ENCODE results near the gene COA7. TPM values are rescaled to one million over a fixed set of nuclear protein-coding genes. Genes with fewer than 3 reads are reported as not detected.

COA7 gene
- total and polyA plus RNA-seq, 2 of the 8 experiments (the other 6 are each of a cell fraction or from before 2014, with no cell fraction given): 23.2 to 61.8 TPM

- peak in 1 of 2 experiments; percentile 80; a peak in 1 of 4 replicates for TF ChIP-seq HDAC2 (IDR thresholded peaks at IDR 0.05; ENCODE audit: borderline replicate concordance in 1 of 2, low read depth in 2 of 2, low read length in 2 of 2)
- TF ChIP-seq SP1 (IDR thresholded peaks at IDR 0.05; ENCODE audit: low read depth, low read length): no peak
- no peak for TF ChIP-seq BACH1 (IDR thresholded peaks at IDR 0.05; ENCODE audit: low read length)
- TF ChIP-seq RFX5 (IDR thresholded peaks at IDR 0.05; ENCODE audit: borderline replicate concordance, low read depth, low read length): no peak
- TF ChIP-seq, protein P1, sequence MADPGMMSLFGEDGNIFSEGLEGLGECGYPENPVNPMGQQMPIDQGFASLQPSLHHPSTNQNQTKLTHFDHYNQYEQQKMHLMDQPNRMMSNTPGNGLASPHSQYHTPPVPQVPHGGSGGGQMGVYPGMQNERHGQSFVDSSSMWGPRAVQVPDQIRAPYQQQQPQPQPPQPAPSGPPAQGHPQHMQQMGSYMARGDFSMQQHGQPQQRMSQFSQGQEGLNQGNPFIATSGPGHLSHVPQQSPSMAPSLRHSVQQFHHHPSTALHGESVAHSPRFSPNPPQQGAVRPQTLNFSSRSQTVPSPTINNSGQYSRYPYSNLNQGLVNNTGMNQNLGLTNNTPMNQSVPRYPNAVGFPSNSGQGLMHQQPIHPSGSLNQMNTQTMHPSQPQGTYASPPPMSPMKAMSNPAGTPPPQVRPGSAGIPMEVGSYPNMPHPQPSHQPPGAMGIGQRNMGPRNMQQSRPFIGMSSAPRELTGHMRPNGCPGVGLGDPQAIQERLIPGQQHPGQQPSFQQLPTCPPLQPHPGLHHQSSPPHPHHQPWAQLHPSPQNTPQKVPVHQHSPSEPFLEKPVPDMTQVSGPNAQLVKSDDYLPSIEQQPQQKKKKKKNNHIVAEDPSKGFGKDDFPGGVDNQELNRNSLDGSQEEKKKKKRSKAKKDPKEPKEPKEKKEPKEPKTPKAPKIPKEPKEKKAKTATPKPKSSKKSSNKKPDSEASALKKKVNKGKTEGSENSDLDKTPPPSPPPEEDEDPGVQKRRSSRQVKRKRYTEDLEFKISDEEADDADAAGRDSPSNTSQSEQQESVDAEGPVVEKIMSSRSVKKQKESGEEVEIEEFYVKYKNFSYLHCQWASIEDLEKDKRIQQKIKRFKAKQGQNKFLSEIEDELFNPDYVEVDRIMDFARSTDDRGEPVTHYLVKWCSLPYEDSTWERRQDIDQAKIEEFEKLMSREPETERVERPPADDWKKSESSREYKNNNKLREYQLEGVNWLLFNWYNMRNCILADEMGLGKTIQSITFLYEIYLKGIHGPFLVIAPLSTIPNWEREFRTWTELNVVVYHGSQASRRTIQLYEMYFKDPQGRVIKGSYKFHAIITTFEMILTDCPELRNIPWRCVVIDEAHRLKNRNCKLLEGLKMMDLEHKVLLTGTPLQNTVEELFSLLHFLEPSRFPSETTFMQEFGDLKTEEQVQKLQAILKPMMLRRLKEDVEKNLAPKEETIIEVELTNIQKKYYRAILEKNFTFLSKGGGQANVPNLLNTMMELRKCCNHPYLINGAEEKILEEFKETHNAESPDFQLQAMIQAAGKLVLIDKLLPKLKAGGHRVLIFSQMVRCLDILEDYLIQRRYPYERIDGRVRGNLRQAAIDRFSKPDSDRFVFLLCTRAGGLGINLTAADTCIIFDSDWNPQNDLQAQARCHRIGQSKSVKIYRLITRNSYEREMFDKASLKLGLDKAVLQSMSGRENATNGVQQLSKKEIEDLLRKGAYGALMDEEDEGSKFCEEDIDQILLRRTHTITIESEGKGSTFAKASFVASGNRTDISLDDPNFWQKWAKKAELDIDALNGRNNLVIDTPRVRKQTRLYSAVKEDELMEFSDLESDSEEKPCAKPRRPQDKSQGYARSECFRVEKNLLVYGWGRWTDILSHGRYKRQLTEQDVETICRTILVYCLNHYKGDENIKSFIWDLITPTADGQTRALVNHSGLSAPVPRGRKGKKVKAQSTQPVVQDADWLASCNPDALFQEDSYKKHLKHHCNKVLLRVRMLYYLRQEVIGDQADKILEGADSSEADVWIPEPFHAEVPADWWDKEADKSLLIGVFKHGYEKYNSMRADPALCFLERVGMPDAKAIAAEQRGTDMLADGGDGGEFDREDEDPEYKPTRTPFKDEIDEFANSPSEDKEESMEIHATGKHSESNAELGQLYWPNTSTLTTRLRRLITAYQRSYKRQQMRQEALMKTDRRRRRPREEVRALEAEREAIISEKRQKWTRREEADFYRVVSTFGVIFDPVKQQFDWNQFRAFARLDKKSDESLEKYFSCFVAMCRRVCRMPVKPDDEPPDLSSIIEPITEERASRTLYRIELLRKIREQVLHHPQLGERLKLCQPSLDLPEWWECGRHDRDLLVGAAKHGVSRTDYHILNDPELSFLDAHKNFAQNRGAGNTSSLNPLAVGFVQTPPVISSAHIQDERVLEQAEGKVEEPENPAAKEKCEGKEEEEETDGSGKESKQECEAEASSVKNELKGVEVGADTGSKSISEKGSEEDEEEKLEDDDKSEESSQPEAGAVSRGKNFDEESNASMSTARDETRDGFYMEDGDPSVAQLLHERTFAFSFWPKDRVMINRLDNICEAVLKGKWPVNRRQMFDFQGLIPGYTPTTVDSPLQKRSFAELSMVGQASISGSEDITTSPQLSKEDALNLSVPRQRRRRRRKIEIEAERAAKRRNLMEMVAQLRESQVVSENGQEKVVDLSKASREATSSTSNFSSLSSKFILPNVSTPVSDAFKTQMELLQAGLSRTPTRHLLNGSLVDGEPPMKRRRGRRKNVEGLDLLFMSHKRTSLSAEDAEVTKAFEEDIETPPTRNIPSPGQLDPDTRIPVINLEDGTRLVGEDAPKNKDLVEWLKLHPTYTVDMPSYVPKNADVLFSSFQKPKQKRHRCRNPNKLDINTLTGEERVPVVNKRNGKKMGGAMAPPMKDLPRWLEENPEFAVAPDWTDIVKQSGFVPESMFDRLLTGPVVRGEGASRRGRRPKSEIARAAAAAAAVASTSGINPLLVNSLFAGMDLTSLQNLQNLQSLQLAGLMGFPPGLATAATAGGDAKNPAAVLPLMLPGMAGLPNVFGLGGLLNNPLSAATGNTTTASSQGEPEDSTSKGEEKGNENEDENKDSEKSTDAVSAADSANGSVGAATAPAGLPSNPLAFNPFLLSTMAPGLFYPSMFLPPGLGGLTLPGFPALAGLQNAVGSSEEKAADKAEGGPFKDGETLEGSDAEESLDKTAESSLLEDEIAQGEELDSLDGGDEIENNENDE (IDR thresholded peaks at IDR 0.05; ENCODE audit: insufficient replicate concordance, low read length): no peak
- TF ChIP-seq MAFK (IDR thresholded peaks at IDR 0.05; ENCODE audit: low read depth, low read length): no peak
- no peak for TF ChIP-seq RAD21 (IDR thresholded peaks at IDR 0.05 in 1 of 2, conservative IDR thresholded peaks at IDR 0.05 in 1 of 2; ENCODE audit: low read depth in 2 of 2, low read length in 2 of 2)
- TF ChIP-seq SUZ12 (IDR thresholded peaks at IDR 0.05; ENCODE audit: low read length): no peak
- no peak for TF ChIP-seq CBX5 (IDR thresholded peaks at IDR 0.05; ENCODE audit: low read depth, low read length)
These were observed at the start of gene COA7 (continued) for GRCh38 chr1:52697795-52698674.
